IPS-18c (cell line): ENCODE data around the gene CBARP.

Experiments
- H3K4me3 ChIP-seq: 2 replicates; pipeline ENCODE4 v1.7.0; 2013; ENCODE audit warnings: low read depth, mild to moderate bottlenecking, low read length, moderate library complexity; ENCODE audit not compliant: insufficient read depth
- H3K9me3 ChIP-seq: one replicate; pipeline ENCODE4 v1.6.1; 2013; ENCODE audit warnings: mild to moderate bottlenecking, low read length, moderate library complexity; ENCODE audit not compliant: control insufficient read depth, insufficient read depth

The CBARP gene

DNA sequence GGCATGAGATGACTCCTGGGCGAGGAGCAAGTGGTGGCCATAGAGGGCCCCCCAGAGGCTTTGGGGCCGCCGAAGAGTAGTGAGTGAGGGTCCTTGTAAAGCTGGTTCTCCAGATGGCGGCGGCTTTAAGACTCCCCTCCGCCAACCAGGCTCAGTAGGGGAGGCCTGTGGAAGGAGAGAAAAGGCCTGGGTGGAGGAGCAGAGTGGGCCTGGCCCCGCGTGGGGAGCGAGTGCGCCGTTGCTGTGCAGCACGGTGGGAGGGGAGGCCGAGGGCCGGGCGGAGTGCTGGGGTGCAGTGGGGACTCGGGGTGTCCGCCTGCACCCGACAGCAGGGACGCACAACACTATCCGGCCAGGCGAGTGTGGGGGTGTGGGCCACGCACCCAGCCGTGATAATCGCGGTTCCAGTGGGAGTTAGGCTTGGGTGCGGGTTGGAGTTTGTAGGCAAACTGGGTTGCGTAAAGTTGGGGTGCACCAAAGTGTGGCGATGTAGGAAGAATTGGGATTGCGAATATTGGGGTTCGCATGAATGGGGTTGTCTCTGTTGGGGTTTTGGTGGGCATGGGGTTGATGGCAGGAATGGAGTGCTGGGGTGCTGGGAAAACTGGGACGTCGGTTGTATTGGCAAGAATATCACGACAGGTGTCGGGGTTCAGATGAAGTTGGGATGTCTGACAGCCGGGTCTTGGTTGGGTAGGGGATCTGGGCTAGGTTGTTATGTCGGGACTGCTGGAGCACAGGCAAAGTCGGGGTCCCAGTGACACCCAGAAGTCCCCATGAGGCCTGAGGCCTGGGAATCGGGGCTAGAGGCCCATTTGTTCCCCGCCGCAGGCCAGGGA, 30.6 kb upstream of the CBARP start:
- no peaks in the 10 kb centered on the region for H3K9me3 ChIP-seq
- peak overlapping the region; percentile 31 for H3K4me3 ChIP-seq

DNA sequence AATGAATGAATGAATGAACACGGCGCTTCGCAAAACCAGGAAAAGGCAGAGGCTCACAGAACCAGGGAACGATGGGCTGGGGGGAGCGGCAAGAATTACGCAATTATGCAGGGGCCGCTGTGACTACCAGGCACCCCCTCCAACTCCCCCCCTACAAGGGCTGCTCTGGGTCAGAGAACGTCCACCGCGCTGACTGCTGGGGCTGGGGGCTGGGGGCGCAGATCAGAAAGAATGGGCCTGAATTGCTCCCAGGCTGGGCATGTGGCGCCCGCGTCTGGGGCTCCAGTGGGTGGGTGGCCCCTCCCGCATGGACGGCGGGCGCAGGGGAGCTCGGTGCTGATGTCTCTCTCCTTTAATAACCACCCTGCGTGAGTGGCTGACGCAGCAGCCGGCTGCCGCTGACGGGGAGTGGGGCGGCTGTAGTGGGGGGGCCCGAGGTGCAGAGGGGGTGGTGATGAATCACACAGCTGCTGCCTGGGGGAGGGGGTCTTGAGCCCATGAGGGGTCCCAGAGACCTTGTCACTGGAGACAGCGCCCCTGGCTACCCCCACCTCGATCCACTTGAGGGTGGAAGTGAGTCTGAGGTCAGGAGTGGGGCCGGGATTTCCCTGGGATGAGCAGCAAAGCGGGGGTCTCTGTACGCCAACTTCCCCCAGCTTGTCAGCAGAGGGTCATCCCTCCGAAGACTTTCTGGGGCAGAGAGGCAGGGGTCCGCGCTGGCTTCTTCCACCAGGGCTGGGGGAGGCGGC, 29.8 kb upstream of the CBARP start:
- Histone ChIP-seq H3K9me3 (no peaks in the 10 kb centered on the region), H3K4me3 (peak overlapping the region; percentile 51)

- peak overlapping the region; percentile 51 for H3K4me3 ChIP-seq
- no peaks in the 10 kb centered on the region for H3K9me3 ChIP-seq
Observed at GRCh38 chr19:1266916-1267476, 29.2 kb upstream of the CBARP start.

GRCh38 chr19:1266129-1266915, 28.5 kb upstream of the CBARP start:
- Histone ChIP-seq H3K4me3 (peak overlapping the region; percentile 51), H3K9me3 (no peaks in the 10 kb centered on the region)

DNA sequence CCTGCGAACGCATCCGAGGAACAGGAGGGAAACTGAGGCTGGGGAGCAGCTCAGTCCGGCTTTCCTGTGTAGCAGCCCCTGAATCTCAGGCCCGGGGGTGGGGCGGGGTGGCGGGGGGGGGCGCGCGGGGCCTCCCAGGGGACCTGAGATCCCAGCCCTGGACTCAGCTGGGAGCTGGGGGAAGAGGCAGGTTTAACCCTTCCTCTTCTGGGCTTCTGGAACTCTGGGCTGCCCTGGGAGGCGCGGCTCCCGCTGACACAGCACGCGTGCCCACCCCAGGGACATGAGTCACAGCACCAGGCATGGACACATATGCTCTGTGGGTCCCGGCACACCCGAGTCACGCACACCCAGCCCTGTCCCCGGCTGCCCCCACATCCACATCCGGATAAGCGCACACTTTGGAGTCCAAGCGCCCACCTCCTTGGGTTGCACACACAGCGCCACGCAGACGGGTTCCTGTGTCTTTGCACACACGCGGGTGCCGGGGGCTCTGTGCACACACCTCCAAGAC, 27.9 kb upstream of the CBARP start:
- peak overlapping the region; percentile 51 for H3K4me3 ChIP-seq
- no peaks in the 10 kb centered on the region for H3K9me3 ChIP-seq

- H3K4me3 ChIP-seq = peak overlapping the region; percentile 51; the same call in 1 of the 2 replicates
- H3K9me3 ChIP-seq = no peaks in the 10 kb centered on the region
Observed at GRCh38 chr19:1264801-1265614, 27.2 kb upstream of the CBARP start.

DNA sequence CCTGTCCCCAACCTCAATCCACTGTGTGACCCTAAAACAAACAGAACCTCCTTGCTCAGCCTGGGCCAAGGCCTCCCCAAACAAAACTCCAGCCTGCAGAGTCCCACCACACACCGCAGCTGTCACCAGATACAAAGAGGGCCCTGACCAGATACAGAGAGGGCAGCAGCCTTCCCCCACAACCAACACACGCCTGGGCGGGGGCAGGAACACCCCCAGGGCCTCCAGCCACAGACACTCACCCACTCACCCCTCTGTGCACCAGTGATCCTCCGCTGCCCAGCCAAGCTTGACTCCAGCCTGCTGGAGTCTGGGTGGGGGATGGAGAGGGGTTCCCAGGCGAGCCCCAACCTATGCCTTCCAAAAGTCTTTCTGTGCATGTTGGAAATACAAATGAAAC, 25.4 kb upstream of the CBARP start:
- peaks cover 2% of the 10 kb centered on the region for H3K9me3 ChIP-seq
- H3K4me3 ChIP-seq = no peak overlapping the region

DNA sequence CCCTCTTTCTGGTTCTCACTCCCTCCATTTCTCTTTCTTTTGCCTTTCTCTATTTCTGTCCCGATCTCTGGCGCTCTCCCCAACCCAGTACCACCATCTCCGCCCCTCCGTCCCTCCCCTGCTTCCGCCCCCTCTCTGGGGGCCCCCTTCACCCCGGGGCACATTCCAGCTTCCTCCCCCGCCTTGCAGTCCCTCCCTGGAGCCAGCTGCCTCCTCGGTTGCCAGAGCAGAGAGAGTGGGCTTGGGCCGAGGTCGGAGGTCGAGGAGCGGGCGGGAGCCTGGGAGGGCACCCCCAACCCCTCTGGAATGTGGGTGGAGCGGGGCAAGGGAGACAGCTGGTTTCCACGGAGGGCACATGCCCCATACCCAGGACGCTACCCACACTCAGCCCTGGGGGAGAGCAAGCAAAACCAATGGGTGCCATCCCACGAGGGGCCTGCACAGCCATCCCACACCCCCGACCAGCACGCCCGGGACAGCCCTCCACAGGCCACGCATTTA, 24.9 kb upstream of the CBARP start:
- Histone ChIP-seq H3K9me3 (peaks cover 2% of the 10 kb centered on the region), H3K4me3 (peak overlapping the region; percentile 86)

- peak overlapping the region; percentile 86 for H3K4me3 ChIP-seq
- H3K9me3 ChIP-seq = peaks cover 4% of the 10 kb centered on the region
Observed at GRCh38 chr19:1261798-1262622, 24.2 kb upstream of the CBARP start.

DNA sequence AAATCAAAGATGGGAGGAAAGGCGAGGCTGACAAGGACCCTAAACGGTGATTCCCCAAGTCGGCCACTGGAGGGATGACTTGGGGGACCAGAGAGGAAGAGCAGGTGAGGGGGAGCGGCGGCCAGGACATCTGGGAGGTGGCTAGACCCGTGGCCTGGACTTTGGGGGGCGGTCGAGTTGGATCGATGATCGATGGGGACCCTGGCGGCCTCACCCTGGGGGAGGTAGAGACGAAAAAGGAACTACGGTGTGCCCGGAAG, 23.7 kb upstream of the CBARP start:
- peak overlapping the region; percentile 86 for H3K4me3 ChIP-seq
- H3K9me3 ChIP-seq = peaks cover 4% of the 10 kb centered on the region

GRCh38 chr19:1260749-1261537, 23.1 kb upstream of the CBARP start:
- H3K9me3 ChIP-seq = peaks cover 4% of the 10 kb centered on the region
- peak overlapping the region; percentile 86 for H3K4me3 ChIP-seq

DNA sequence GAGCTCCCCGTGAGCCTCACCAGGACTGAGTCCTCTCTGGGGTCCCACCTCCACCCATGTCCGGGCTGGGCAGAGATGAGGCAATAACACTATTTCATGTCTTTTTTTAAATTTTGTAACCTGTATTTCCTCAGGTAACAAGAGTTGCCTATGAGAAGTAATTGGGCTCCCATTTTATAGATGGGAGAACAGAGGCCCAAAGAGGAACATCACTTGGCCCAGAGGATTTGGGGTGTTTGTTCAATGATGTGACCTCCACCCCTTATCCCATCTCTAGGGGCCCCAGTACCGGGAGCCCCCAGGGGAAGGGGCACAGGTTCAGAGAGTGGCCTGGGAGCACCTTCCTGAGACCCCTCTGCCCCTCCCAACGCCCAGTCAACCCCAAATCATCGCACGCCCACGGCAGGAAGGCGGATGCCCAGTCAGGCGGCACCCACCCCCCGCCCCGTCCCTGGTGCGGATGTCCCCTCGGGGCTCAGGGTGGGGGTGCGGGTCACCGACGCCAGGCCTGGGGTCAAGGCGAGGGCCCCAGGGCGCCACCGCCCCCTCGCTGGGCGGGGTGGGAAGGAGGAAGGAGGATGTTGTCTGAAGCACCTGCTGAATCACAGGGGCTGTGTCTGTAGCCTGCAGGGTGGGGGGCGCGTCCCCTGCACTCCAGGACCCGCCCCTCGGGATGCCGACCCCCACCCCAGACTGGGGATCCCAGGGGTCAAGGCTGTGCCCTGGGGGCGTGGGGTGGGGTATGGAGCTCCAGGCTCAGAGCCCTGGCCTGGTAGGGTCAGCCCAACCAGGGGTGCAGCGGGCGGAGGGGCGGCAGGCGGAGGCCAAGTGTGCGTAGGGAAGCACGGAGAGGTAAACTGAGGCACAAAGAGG, 22.3 kb upstream of the CBARP start:
- Histone ChIP-seq H3K9me3 (peaks cover 4% of the 10 kb centered on the region), H3K4me3 (peak overlapping the region; percentile 38; the same call in 1 of the 2 replicates)

- peaks cover 4% of the 10 kb centered on the region for H3K9me3 ChIP-seq
- H3K4me3 ChIP-seq = peak overlapping the region; percentile 28; the same call in 1 of the 2 replicates
Observed at GRCh38 chr19:1259206-1259875, 21.5 kb upstream of the CBARP start.
